Measurements from ENCODE around the gene MAGEA3.
"Not testable (repeated sequence)": the region's sequence is repeated elsewhere in the genome, so short reads cannot be mapped to it uniquely, and the experiment has no call there.

Gene MAGEA3, protein sequence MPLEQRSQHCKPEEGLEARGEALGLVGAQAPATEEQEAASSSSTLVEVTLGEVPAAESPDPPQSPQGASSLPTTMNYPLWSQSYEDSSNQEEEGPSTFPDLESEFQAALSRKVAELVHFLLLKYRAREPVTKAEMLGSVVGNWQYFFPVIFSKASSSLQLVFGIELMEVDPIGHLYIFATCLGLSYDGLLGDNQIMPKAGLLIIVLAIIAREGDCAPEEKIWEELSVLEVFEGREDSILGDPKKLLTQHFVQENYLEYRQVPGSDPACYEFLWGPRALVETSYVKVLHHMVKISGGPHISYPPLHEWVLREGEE

DNA sequence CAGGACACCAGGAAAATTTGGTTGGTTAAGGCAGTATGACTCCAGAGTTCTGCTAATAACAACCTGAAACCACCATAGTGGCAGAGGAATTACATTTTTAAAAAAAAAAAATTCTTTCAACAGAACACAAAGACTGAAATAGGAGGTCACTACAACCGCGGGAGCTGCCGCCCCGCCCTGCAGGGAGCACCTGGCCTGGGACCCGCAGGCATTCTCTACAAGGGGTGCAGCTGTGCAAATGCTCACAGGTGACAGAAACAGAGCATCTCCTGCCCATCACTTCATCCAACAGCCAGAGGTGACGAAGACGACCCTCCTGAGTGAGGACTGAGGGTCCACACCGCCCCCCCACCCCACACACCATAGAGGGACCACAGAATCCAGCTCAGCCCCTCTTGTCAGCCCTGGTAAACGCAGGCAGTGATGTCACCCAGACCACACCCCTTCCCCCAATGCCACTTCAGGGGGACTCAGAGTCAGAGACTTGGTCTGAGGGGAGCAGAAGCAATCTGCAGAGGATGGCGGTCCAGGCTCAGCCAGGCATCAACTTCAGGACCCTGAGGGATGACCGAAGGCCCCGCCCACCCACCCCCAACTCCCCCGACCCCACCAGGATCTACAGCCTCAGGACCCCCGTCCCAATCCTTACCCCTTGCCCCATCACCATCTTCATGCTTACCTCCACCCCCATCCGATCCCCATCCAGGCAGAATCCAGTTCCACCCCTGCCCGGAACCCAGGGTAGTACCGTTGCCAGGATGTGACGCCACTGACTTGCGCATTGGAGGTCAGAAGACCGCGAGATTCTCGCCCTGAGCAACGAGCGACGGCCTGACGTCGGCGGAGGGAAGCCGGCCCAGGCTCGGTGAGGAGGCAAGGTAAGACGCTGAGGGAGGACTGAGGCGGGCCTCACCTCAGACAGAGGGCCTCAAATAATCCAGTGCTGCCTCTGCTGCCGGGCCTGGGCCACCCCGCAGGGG lies at the start of gene MAGEA3:
Gene MAGEA3 (plus strand): TSS at position 843 of the 980 bp plus-strand sequence. CDS start 2,039 bp downstream, outside the sequence.
- H3K27me3 Mint-ChIP-seq: not testable (repeated sequence)

DNA sequence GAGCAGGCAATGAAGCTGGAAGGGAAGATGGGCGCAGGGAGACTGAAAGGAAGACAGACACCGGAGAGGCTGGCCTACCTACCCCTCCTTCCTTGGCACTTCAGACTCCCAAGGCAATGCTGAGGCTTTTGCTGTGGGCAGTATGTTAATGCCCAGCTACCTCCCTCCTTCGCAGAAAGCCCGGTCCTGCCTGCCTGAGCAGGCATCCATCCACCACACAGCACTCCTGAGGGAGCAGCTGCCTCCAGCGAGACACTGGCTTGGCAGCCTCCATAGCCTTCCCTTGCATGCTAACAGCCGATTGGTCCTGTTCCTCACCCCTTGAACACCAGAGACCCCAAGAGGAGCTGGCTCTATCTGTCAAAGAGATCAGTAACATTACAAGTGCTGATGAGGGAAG lies 46.5 kb upstream of the MAGEA3 start:
- no peaks in the 10 kb centered on the region for H3K9me3 Mint-ChIP-seq
- no peak overlapping the region for H3K4me3 Mint-ChIP-seq
- H3K36me3 Mint-ChIP-seq (ENCODE audit: insufficient read depth): no peaks in the 10 kb centered on the region
- no peak for ATAC-seq (replicated peaks; ENCODE audit: extremely low read depth, poor library complexity, severe bottlenecking)
- no peak overlapping the region for H3K27ac Mint-ChIP-seq (ENCODE audit: low read depth)
- no peak for DNase-seq (ENCODE audit: low spot score in 2 of 2)
- H3K4me1 Mint-ChIP-seq: no peaks in the 10 kb centered on the region
- peaks cover 29% of the 10 kb centered on the region for H3K27me3 Mint-ChIP-seq

More for the DNA sequence above, at the start of gene MAGEA3:
- not testable (repeated sequence) for H3K9me3 Mint-ChIP-seq; H3K4me1 Mint-ChIP-seq; ATAC-seq (replicated peaks; ENCODE audit: extremely low read depth, poor library complexity, severe bottlenecking); H3K4me3 Mint-ChIP-seq; DNase-seq (ENCODE audit: low spot score in 2 of 2); H3K36me3 Mint-ChIP-seq (ENCODE audit: insufficient read depth); H3K27ac Mint-ChIP-seq (ENCODE audit: low read depth)

DNA sequence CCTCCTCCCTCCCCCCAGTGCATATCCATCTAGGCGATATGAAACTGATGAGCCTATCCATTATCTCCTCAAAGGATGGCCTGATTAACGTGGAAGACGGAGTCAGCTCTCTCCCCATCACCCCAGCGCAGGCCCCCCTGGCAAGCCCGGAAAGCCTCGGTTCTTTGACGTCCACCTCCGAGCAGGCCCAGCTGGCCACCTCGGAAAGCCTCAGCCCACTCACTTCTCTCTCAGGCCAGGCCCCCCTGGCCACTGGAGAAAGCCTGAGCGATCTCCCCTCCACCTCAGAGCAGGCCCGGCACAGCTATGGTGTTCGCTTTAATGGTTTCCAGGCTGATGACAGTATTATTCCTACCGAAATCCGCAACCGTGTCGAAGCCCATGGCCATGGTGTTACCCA lies 46.1 kb upstream of the MAGEA3 start:
- ATAC-seq (replicated peaks; ENCODE audit: extremely low read depth, poor library complexity, severe bottlenecking) (no peak), DNase-seq (ENCODE audit: low spot score in 2 of 2) (no peak)
- H3K4me1 Mint-ChIP-seq: no peaks in the 10 kb centered on the region
- H3K27ac Mint-ChIP-seq (ENCODE audit: low read depth): no peak overlapping the region
- no peaks in the 10 kb centered on the region for H3K9me3 Mint-ChIP-seq
- H3K36me3 Mint-ChIP-seq (ENCODE audit: insufficient read depth): no peaks in the 10 kb centered on the region
- H3K27me3 Mint-ChIP-seq: peaks cover 29% of the 10 kb centered on the region
- H3K4me3 Mint-ChIP-seq: no peak overlapping the region

DNA sequence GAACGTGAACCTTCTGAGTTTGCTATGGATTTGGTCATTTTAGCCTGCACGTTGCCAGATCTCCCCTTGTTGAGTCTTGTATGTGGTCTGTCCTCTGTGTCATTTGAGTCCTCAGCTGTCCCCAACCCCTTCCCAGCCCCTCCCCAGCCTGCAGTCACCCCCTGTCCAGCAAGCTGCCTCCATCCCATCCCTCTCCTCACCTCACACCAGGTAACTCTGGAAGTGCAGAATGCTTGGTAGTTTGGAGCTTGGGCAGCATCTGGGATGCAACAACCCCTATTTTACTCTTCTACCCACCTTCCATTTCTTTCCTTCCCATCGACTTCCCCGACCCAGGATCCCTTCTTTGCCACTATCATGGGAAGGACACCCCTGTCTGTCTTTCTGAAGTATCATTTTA lies 42.5 kb upstream of the MAGEA3 start:
- H3K4me1 Mint-ChIP-seq: no peaks in the 10 kb centered on the region
- H3K9me3 Mint-ChIP-seq: no peaks in the 10 kb centered on the region
- H3K27me3 Mint-ChIP-seq: peaks cover 17% of the 10 kb centered on the region
- no peak overlapping the region for H3K27ac Mint-ChIP-seq (ENCODE audit: low read depth)
- no peak overlapping the region for H3K4me3 Mint-ChIP-seq
- no peak for DNase-seq (ENCODE audit: low spot score in 2 of 2)
- H3K36me3 Mint-ChIP-seq (ENCODE audit: insufficient read depth): no peaks in the 10 kb centered on the region
- ATAC-seq (replicated peaks; ENCODE audit: extremely low read depth, poor library complexity, severe bottlenecking): no peak

DNA sequence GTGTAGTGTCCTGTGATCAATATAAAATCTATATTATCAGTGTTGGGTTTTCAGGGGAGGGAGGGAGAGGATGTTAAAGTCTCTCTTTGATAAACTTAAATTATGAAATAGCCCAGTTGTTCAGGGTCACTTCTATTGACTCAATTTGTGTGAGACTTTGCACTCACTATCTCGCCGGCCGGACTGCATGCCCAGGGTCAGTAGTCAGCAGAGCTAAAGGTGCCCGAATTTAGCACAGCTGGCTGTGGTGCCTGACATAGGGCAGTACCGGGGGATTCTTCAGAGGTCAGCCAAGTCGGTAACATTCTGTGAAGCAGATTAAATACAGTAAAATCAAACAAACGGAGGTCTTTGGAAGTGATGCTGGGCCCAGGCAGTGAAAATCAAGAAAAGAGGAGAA lies 41.7 kb upstream of the MAGEA3 start:
- Mint-ChIP-seq H3K4me1 (no peaks in the 10 kb centered on the region), H3K27ac (ENCODE audit: low read depth) (no peak overlapping the region), H3K27me3 (peaks cover 17% of the 10 kb centered on the region), H3K36me3 (ENCODE audit: insufficient read depth) (no peaks in the 10 kb centered on the region), H3K9me3 (no peaks in the 10 kb centered on the region), H3K4me3 (no peak overlapping the region)
- no peak for DNase-seq (ENCODE audit: low spot score in 2 of 2)
- ATAC-seq (replicated peaks; ENCODE audit: extremely low read depth, poor library complexity, severe bottlenecking): no peak

DNA sequence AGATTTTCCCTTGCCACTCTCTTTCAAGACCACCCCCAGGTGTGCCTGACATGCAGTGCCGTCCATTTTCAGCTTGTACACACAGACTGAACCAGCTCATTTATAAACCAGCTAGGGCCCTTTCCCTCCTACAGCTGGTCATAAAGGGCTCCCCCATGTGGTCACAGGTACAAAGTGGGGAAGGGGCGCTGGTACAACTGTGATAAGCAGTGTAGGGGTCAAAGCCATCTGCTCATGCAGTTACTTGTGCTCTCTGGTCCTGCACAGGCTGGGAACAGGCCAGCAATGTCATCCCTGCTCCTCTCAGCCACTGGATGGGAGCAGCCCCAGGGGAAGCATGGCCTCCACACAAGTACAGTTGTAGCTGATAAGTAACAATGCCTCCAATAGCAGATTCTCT lies 40.3 kb upstream of the MAGEA3 start:
- Mint-ChIP-seq H3K4me1 (no peaks in the 10 kb centered on the region), H3K4me3 (no peak overlapping the region), H3K27ac (ENCODE audit: low read depth) (no peak overlapping the region), H3K9me3 (no peaks in the 10 kb centered on the region), H3K27me3 (peaks cover 17% of the 10 kb centered on the region), H3K36me3 (ENCODE audit: insufficient read depth) (no peaks in the 10 kb centered on the region)
- DNase-seq (ENCODE audit: low spot score in 2 of 2): no peak
- no peak for ATAC-seq (replicated peaks; ENCODE audit: extremely low read depth, poor library complexity, severe bottlenecking)

DNA sequence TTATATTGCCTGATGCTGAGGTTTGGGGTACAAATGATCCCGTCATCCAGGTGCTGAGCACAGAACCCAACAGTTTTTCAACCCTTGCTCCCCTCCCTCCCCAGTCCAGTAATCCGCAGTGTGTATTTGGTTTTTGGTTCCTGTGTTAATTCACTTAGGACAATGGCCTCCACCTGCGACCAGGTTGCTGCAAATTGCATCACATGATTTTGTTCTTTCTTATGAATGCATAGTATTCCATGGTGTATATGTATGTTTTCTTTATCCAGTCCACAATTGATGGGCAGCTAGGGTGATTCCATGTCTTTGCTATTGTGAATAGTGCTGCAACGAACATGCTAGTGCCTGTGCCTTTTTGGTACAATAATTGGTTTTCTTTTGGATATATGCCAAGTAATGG lies 35.5 kb upstream of the MAGEA3 start:
- no peaks in the 10 kb centered on the region for H3K36me3 Mint-ChIP-seq (ENCODE audit: insufficient read depth)
- DNase-seq (ENCODE audit: low spot score in 2 of 2): no peak
- no peak for ATAC-seq (replicated peaks; ENCODE audit: extremely low read depth, poor library complexity, severe bottlenecking)

DNA sequence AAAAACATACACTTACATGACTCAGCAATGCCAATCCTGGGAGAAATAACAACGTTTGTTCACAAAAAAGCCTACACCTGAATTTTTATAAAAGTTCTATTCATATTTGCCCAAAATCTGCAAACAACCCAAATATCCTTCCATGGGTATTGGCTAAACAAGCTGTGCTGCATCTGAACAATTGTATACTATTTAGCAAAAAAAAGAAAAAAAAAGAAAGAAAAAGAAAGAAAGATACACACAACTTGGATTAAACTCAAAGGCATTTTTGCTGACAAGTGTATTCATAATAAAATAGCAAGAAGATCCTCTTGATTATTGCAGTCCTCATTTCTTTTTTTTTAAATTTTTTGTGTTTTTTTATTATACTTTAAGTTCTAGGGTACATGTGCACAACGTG lies 24.5 kb upstream of the MAGEA3 start:
- Mint-ChIP-seq H3K9me3 (no peaks in the 10 kb centered on the region), H3K4me3 (no peak overlapping the region), H3K27me3 (peaks cover 15% of the 10 kb centered on the region), H3K36me3 (ENCODE audit: insufficient read depth) (no peaks in the 10 kb centered on the region), H3K4me1 (no peaks in the 10 kb centered on the region), H3K27ac (ENCODE audit: low read depth) (no peak overlapping the region)
- no peak for DNase-seq (ENCODE audit: low spot score in 2 of 2)
- ATAC-seq (replicated peaks; ENCODE audit: extremely low read depth, poor library complexity, severe bottlenecking): no peak

More for the DNA sequence above, 35.5 kb upstream of the MAGEA3 start:
- peaks cover 11% of the 10 kb centered on the region for H3K27me3 Mint-ChIP-seq
- peaks cover 5% of the 10 kb centered on the region for H3K9me3 Mint-ChIP-seq
- no peak overlapping the region for H3K27ac Mint-ChIP-seq (ENCODE audit: low read depth)
- H3K4me3 Mint-ChIP-seq: no peak overlapping the region
- no peaks in the 10 kb centered on the region for H3K4me1 Mint-ChIP-seq

DNA sequence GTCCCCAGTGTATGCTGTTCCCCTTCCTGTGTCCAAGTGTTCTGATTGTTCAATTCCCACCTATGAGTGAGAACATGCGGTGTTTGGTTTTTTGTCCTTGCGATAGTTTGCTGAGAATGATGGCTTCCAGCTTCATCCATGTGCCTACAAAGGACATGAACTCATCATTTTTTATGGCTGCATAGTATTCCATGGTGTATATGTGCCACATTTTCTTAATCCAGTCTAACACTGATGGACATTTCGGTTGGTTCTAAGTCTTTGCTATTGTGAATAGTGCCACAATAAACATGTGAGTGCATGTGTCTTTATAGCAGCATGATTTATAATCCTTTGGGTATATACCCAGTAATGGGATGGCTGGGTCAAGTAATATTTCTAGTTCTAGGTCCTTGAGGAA lies 23.9 kb upstream of the MAGEA3 start:
- H3K9me3 Mint-ChIP-seq; ATAC-seq (replicated peaks; ENCODE audit: extremely low read depth, poor library complexity, severe bottlenecking); H3K27ac Mint-ChIP-seq (ENCODE audit: low read depth); H3K36me3 Mint-ChIP-seq (ENCODE audit: insufficient read depth); DNase-seq (ENCODE audit: low spot score in 2 of 2); H3K4me3 Mint-ChIP-seq; H3K4me1 Mint-ChIP-seq: not testable (repeated sequence)
- H3K27me3 Mint-ChIP-seq: peaks cover 12% of the 10 kb centered on the region

DNA sequence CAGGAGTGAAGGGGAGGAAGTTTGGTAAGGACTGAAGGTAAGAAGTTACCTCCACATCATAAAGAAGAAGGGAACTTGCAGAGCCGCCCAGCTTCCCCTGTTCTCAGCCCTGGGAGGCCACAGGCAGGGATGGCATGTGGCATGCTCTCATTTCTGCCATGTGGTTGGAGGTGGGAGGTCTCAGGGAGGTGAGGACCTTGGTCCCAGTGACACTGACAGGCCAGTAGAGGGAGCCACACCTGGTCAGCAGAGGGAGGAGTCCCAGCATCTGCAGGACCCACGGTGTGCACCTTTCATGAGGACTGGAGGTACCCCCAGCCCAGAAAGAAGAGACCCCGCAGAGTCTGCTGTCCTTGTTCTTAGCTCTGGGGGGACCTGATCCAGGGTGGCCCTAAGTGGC lies 17.6 kb upstream of the MAGEA3 start:
- H3K4me3 Mint-ChIP-seq; H3K9me3 Mint-ChIP-seq; H3K36me3 Mint-ChIP-seq (ENCODE audit: insufficient read depth); DNase-seq (ENCODE audit: low spot score in 2 of 2); H3K27me3 Mint-ChIP-seq; H3K27ac Mint-ChIP-seq (ENCODE audit: low read depth); ATAC-seq (replicated peaks; ENCODE audit: extremely low read depth, poor library complexity, severe bottlenecking); H3K4me1 Mint-ChIP-seq: not testable (repeated sequence)

DNA sequence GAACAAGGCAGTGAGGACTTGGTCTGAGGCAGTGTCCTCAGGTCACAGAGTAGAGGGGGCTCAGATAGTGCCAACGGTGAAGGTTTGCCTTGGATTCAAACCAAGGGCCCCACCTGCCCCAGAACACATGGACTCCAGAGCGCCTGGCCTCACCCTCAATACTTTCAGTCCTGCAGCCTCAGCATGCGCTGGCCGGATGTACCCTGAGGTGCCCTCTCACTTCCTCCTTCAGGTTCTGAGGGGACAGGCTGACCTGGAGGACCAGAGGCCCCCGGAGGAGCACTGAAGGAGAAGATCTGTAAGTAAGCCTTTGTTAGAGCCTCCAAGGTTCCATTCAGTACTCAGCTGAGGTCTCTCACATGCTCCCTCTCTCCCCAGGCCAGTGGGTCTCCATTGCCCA lies 1.8 kb downstream of the MAGEA3 start:
- H3K4me1 Mint-ChIP-seq; H3K27ac Mint-ChIP-seq (ENCODE audit: low read depth); H3K9me3 Mint-ChIP-seq; H3K36me3 Mint-ChIP-seq (ENCODE audit: insufficient read depth); H3K27me3 Mint-ChIP-seq; ATAC-seq (replicated peaks; ENCODE audit: extremely low read depth, poor library complexity, severe bottlenecking); H3K4me3 Mint-ChIP-seq; DNase-seq (ENCODE audit: low spot score in 2 of 2): not testable (repeated sequence)

DNA sequence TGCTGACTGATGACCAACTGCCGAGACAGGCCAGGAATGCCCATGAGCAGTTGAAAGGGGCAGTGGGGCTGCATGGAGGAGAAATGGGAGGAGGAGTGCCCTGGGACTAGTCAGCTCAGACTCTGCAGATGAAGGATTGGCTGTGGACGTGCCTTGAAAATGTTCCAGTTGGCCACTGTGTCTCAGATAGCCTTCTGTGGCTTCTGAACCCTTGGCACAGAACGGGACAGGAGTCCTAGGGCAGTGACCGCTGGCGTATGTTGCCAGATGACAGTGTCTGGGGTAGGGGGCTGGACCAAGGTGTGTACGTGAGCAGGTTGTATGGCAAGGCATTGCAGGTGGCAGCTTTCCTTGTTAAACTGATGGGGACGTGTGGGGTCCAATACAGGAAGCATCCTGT lies 7.9 kb downstream of the MAGEA3 start:
- not testable (repeated sequence) for ATAC-seq (replicated peaks; ENCODE audit: extremely low read depth, poor library complexity, severe bottlenecking)

DNA sequence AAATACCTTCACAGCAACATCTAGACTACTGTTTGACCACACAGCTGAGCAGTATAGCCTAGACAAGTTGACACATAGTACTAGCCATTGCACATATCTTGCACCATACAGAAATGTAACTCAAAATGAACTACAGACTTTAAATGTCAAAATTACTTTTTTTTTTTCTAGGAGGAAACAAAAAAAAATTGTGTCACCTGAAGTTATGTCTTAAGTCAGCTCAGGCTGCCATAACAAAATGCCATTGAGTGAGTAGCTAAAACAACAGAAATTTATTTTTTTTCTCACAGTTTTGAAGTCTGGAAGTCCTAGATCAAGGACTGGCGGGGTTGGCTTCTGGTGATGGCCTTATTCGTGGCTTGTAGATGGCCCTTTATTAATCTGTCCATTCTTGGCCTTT lies 10.6 kb downstream of the MAGEA3 start, which contains the start of gene CSAG2:
Gene CSAG2 (minus strand): TSS at position 101 of the 400 bp plus-strand sequence. CDS start 161 bp downstream, outside the sequence.
- not testable (repeated sequence) for H3K36me3 Mint-ChIP-seq (ENCODE audit: insufficient read depth); H3K9me3 Mint-ChIP-seq; DNase-seq (ENCODE audit: low spot score in 2 of 2); H3K27ac Mint-ChIP-seq (ENCODE audit: low read depth); H3K4me3 Mint-ChIP-seq; H3K4me1 Mint-ChIP-seq; ATAC-seq (replicated peaks; ENCODE audit: extremely low read depth, poor library complexity, severe bottlenecking); H3K27me3 Mint-ChIP-seq

More for the DNA sequence above, 7.9 kb downstream of the MAGEA3 start:
- H3K9me3 Mint-ChIP-seq; H3K27ac Mint-ChIP-seq (ENCODE audit: low read depth); H3K4me1 Mint-ChIP-seq; H3K27me3 Mint-ChIP-seq; DNase-seq (ENCODE audit: low spot score in 2 of 2); H3K4me3 Mint-ChIP-seq; H3K36me3 Mint-ChIP-seq (ENCODE audit: insufficient read depth): not testable (repeated sequence)

Measured in central memory CD8-positive, alpha-beta T cell (primary cell).